Right ventricle myocardium inferior (tissue), 1 donor: ENCODE data around the gene ADRA2B. TPM values are rescaled to one million over a fixed set of nuclear protein-coding genes. Genes with fewer than 3 reads are reported as not detected.
"Not testable (repeated sequence)": the region's sequence is repeated elsewhere in the genome, so short reads cannot be mapped to it uniquely, and the experiment has no call there.

Experiments used
- ATAC-seq: fragments of 200-7000 bp; cut with Tn5 transposase; one replicate; pipeline ENCODE4 v1.9.1; 2020; ENCODE audit warnings: mild to moderate bottlenecking, moderate library complexity
- DNase-seq: peaks from one replicate; pipeline ENCODE4 v3.0.0; 2021; ENCODE audit errors: missing footprints
- intact Hi-C: fragments of 100-400 bp; cut with DNase I; formaldehyde crosslinking; loops from one replicate; pipeline ENCODE4 v1.11.0; 2022
- total RNA-seq: library from RNA; stranded (reverse); fragmentation: NEBNext Ultra II Directional; extraction: Animal tissue kit (Norgen Biotek cat#: 25700); gene quantifications from one replicate; pipeline ENCODE4 v1.2.1, GENCODE V29; 2021
- donor health status: DM: no; HTN: yes; CAD: no; lungs with severe emphysema.

Gene ADRA2B
- total RNA-seq, 1 donor from 2014 or later = 6.9 TPM

- peak; percentile 18 for DNase-seq
- intact Hi-C loops = loop anchor here (5.0 kb wide), 1 partner anchor 33 kb away; the partner anchor contains the start of gene ADRA2B
- no peak for ATAC-seq
These were observed 32.1 kb downstream of the ADRA2B start for GRCh38 chr2:96083989-96084857.

- intact Hi-C loops = loop anchor here (5.0 kb wide), 1 partner anchor 34 kb away; the partner anchor contains the start of gene ADRA2B
- ATAC-seq (peak; percentile 90), DNase-seq (peak; percentile 71)
These were observed 33.1 kb downstream of the ADRA2B start for GRCh38 chr2:96083064-96083939.

GRCh38 chr2:96082211-96083063 is 33.9 kb downstream of the ADRA2B start:
- ATAC-seq = peak; percentile 49
- intact Hi-C loops = loop anchor here (5.0 kb wide), 1 partner anchor 35 kb away; the partner anchor contains the start of gene ADRA2B
- DNase-seq = no peak

- intact Hi-C loops = loop anchor here (5.0 kb wide), 1 partner anchor 36 kb away; the partner anchor contains the start of gene ADRA2B
- no peak for ATAC-seq
- no peak for DNase-seq
These were observed 35.3 kb downstream of the ADRA2B start for GRCh38 chr2:96081042-96081441.

- intact Hi-C loops = no loop called here
- DNase-seq (no peak), ATAC-seq (no peak)
These were observed 41.1 kb downstream of the ADRA2B start for GRCh38 chr2:96075199-96075771.

- ATAC-seq (no peak), DNase-seq (no peak)
- intact Hi-C loops = loop anchor here (5.0 kb wide), 1 partner anchor 38 kb away; no protein-coding TSS in a partner anchor
These were observed 42.2 kb downstream of the ADRA2B start for GRCh38 chr2:96074156-96074555.

- DNase-seq (peak; percentile 21), ATAC-seq (no peak)
- intact Hi-C loops = loop anchor here (5.0 kb wide), 1 partner anchor 39 kb away; no protein-coding TSS in a partner anchor
These were observed 43.1 kb downstream of the ADRA2B start for GRCh38 chr2:96073170-96073775.

- intact Hi-C loops = loop anchor here (5.0 kb wide), 1 partner anchor 40 kb away; no protein-coding TSS in a partner anchor
- ATAC-seq = peak; percentile 51
- DNase-seq = peak; percentile 42
These were observed 43.6 kb downstream of the ADRA2B start for GRCh38 chr2:96072746-96073145.

- not testable (repeated sequence) for DNase-seq
- peak; percentile 57 for ATAC-seq
- intact Hi-C loops = loop anchor here (5.0 kb wide), 1 partner anchor 40 kb away; no protein-coding TSS in a partner anchor
These were observed 44.3 kb downstream of the ADRA2B start for GRCh38 chr2:96071977-96072491.

GRCh38 chr2:96071087-96071976 is 45.0 kb downstream of the ADRA2B start:
- intact Hi-C loops = loop anchor here (5.0 kb wide), 1 partner anchor 41 kb away; no protein-coding TSS in a partner anchor
- ATAC-seq (peak; percentile 63), DNase-seq (peak; percentile 23)

- not testable (repeated sequence) for ATAC-seq
- DNase-seq = peak; percentile 26
- intact Hi-C loops = loop anchor here (5.0 kb wide), 1 partner anchor 42 kb away; no protein-coding TSS in a partner anchor
These were observed 46.0 kb downstream of the ADRA2B start for GRCh38 chr2:96070351-96070750.

GRCh38 chr2:96069878-96070277 is 46.5 kb downstream of the ADRA2B start:
- intact Hi-C loops = loop anchor here (5.0 kb wide), 1 partner anchor 42 kb away; no protein-coding TSS in a partner anchor
- not testable (repeated sequence) for ATAC-seq, DNase-seq

- ATAC-seq, intact Hi-C loops: not testable (repeated sequence)
- peak; percentile 58 for DNase-seq
These were observed 48.3 kb downstream of the ADRA2B start for GRCh38 chr2:96067902-96068581.

GRCh38 chr2:96067098-96067660 is 49.2 kb downstream of the ADRA2B start:
- DNase-seq = peak; percentile 22
- ATAC-seq, intact Hi-C loops: not testable (repeated sequence)

GRCh38 chr2:96066511-96066910 is 49.9 kb downstream of the ADRA2B start:
- peak; percentile 67 for DNase-seq
- intact Hi-C loops, ATAC-seq: not testable (repeated sequence)
